ENCODE measurements around the gene GABRR3.

Gene GABRR3

GRCh38 chr3:97988784-97989568 lies 46.1 kb downstream of the GABRR3 start:
- DNase-seq (ENCODE audit: low read depth) = no peak

- no peak for DNase-seq (ENCODE audit: low read depth)
These were observed 47.8 kb downstream of the GABRR3 start for GRCh38 chr3:97987306-97987705.

- DNase-seq (ENCODE audit: low read depth) = no peak
These were observed 51.1 kb downstream of the GABRR3 start for GRCh38 chr3:97983933-97984491.

- DNase-seq (ENCODE audit: low read depth) = no peak
These were observed 53.2 kb downstream of the GABRR3 start for GRCh38 chr3:97981886-97982285.

- no peak for DNase-seq (ENCODE audit: low read depth)
These were observed 55.5 kb downstream of the GABRR3 start for GRCh38 chr3:97979610-97980009.

- no peak for DNase-seq (ENCODE audit: low read depth)
These were observed 59.6 kb downstream of the GABRR3 start for GRCh38 chr3:97975466-97975865.

GRCh38 chr3:97974996-97975395 lies 60.1 kb downstream of the GABRR3 start:
- no peak for DNase-seq (ENCODE audit: low read depth)

GRCh38 chr3:97972976-97973375 lies 62.1 kb downstream of the GABRR3 start:
- no peak for DNase-seq (ENCODE audit: low read depth)

GRCh38 chr3:97971679-97972567 lies 63.2 kb downstream of the GABRR3 start, which contains the start of gene RIOX2:
Gene RIOX2 (minus strand): TSS chr3:97972431. CDS start chr3:97967593, 4,838 bp downstream.
- no peak for DNase-seq (ENCODE audit: low read depth)

GRCh38 chr3:97970956-97971620 lies 64.0 kb downstream of the GABRR3 start:
- DNase-seq (ENCODE audit: low read depth) = no peak

- no peak for DNase-seq (ENCODE audit: low read depth)
These were observed 65.0 kb downstream of the GABRR3 start for GRCh38 chr3:97970156-97970555.

GRCh38 chr3:97969541-97969940 lies 65.6 kb downstream of the GABRR3 start:
- DNase-seq (ENCODE audit: low read depth) = no peak

GRCh38 chr3:97968376-97968775 lies 66.7 kb downstream of the GABRR3 start:
- DNase-seq (ENCODE audit: low read depth) = no peak

GRCh38 chr3:97967966-97968365 lies 67.1 kb downstream of the GABRR3 start:
- DNase-seq (ENCODE audit: low read depth) = no peak

GRCh38 chr3:97960993-97961766 lies 73.9 kb downstream of the GABRR3 start:
- DNase-seq (ENCODE audit: low read depth) = peak; percentile 54

- no peak for DNase-seq (ENCODE audit: low read depth)
These were observed 74.6 kb downstream of the GABRR3 start for GRCh38 chr3:97960551-97960950.

- DNase-seq (ENCODE audit: low read depth) = no peak
These were observed 75.2 kb downstream of the GABRR3 start for GRCh38 chr3:97959872-97960271.

GRCh38 chr3:97958796-97959195 lies 76.3 kb downstream of the GABRR3 start:
- DNase-seq (ENCODE audit: low read depth) = no peak

GRCh38 chr3:97958396-97958795 lies 76.7 kb downstream of the GABRR3 start:
- no peak for DNase-seq (ENCODE audit: low read depth)

- DNase-seq (ENCODE audit: low read depth) = peak; percentile 82
These were observed 77.4 kb downstream of the GABRR3 start for GRCh38 chr3:97957617-97958311.

- DNase-seq (ENCODE audit: low read depth) = no peak
These were observed 79.1 kb downstream of the GABRR3 start for GRCh38 chr3:97956051-97956450.
